PFSK-1 (cell line): ENCODE results near the gene GLT8D2.

Experiments
- REST ChIP-seq, 2 experiments: IDR thresholded peaks; 2 replicates each; pipeline versions ENCODE4 v1.6.1 to v1.8.0; 2011 to 2012; ENCODE audit warnings: low read depth in 2 of 2, low read length in 2 of 2, control low read depth in 1 of 2, inconsistent platforms in 1 of 2, mild to moderate bottlenecking in 1 of 2, moderate library complexity in 1 of 2; ENCODE audit not compliant: insufficient read depth in 1 of 2
- SIN3A ChIP-seq: IDR thresholded peaks from 2 replicates; pipeline ENCODE4 v1.6.1; 2012; ENCODE audit warnings: mild to moderate bottlenecking, low read length, moderate library complexity, borderline replicate concordance; ENCODE audit not compliant: insufficient read depth
- TAF1 ChIP-seq: IDR thresholded peaks from 2 replicates; pipeline ENCODE4 v1.6.1; 2012; ENCODE audit warnings: low read length, control low read depth, borderline replicate concordance; ENCODE audit not compliant: insufficient read depth

DNA sequence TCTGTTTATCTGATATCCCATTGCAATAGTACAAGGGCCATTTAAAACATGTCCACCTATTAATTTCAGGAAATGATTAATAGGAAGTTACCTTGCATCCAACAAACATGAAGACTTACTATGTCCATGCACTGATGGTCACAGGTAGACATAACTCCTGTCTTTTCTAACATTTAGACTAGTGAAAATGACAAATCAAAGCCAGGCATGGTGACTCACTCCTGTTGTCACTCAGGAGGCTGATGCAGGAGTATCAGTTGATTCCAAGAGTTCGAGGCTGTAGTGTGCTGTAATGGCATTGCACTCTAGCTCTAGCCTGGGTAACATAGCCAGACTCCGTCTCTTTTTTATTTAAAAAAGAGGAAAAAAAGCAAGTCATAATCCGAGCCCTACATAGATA lies 105.0 kb downstream of the GLT8D2 start:
- no peak for TF ChIP-seq SIN3A
- TF ChIP-seq TAF1 = no peak
- no peak for TF ChIP-seq REST (IDR thresholded peaks at IDR 0.05; ENCODE audit: insufficient read depth in 1 of 2, low read depth in 2 of 2, low read length in 2 of 2)
